B cell (primary cell): ENCODE measurements around the gene OR10G2. TPM values are rescaled to one million over a fixed set of nuclear protein-coding genes. Genes with fewer than 3 reads are reported as not detected.

Source experiments
- ATAC-seq: fragments of 200-7000 bp; cut with Tn5 transposase; one replicate; pipeline ENCODE4 v1.10.0; 2021; ENCODE audit warnings: low read depth, mild to moderate bottlenecking, moderate number of reproducible peaks, moderate library complexity
- CTCF ChIA-PET: fragments of 350-600 bp; sonication (Branson Sonifier 250); formaldehyde crosslinking; loops from one replicate; lab custom pipeline; 2021; ENCODE audit warnings: antibody characterized with exemption, inconsistent platforms; lab: Charles Lee
- POLR2A ChIA-PET: fragments of 350-600 bp; sonication (Branson Sonifier 250); formaldehyde crosslinking; loops from one replicate; lab custom pipeline; 2021; ENCODE audit warnings: antibody characterized with exemption; lab: Charles Lee
- DNase-seq: peaks from one replicate; pipeline ENCODE4 v3.0.0; 2013
- H2AFZ ChIP-seq: 2 replicates; pipeline ENCODE4 v1.6.1; 2012; ENCODE audit warnings: mild to moderate bottlenecking, low read depth, low read length; ENCODE audit not compliant: insufficient read depth, poor library complexity, severe bottlenecking
- H3K27ac ChIP-seq, 2 donors: 1 replicate in 1 of 2; 2 replicates in 1 of 2; pipeline ENCODE4 v1.5.1; 2012 to 2013; ENCODE audit warnings: low read length in 2 of 2, mild to moderate bottlenecking in 2 of 2, moderate library complexity in 1 of 2
- H3K27me3 ChIP-seq, 4 experiments: fragments of 200-600 bp in 1 of 4; sonication (generic) in 1 of 4; replicated peaks in 1 of 4; 1 replicate in 2 of 4; 2 replicates in 2 of 4; pipeline versions ENCODE4 v1.6.1 to v1.7.0; 2013 to 2016; ENCODE audit warnings: low read length in 3 of 4, mild to moderate bottlenecking in 2 of 4, mixed read lengths in 1 of 4, moderate library complexity in 1 of 4; ENCODE audit not compliant: insufficient read depth in 4 of 4, control insufficient read depth in 3 of 4; ENCODE audit errors: control extremely low read depth in 1 of 4
- H3K36me3 ChIP-seq, 2 experiments: replicated peaks in 1 of 2; 1 replicate in 1 of 2; 2 replicates in 1 of 2; pipeline versions ENCODE4 v1.6.1 to v1.7.1; 2013; ENCODE audit warnings: low read length in 1 of 2; ENCODE audit not compliant: insufficient read depth in 2 of 2, control insufficient read depth in 1 of 2; ENCODE audit errors: control extremely low read depth in 1 of 2, extremely low read depth in 1 of 2
- H3K4me1 ChIP-seq, 2 donors: fragments of 200-600 bp in 1 of 2; sonication (generic) in 1 of 2; 1 replicate in 1 of 2; 2 replicates in 1 of 2; pipeline versions ENCODE4 v1.5.1 to v1.6.1; 2013 to 2017; ENCODE audit warnings: low read length in 2 of 2; ENCODE audit not compliant: control insufficient read depth in 2 of 2, insufficient read depth in 2 of 2
- H3K4me2 ChIP-seq: replicated peaks from 2 replicates; pipeline ENCODE3; 2012; ENCODE audit warnings: mild to moderate bottlenecking, low read depth, low read length; ENCODE audit not compliant: poor library complexity, severe bottlenecking
- H3K4me3 ChIP-seq, 5 experiments: fragments of 200-600 bp in 1 of 5; sonication (generic) in 1 of 5; 1 replicate in 3 of 5; 2 replicates in 2 of 5; pipeline versions ENCODE4 v1.5.1 to v1.7.0; 2011 to 2016; ENCODE audit warnings: low read length in 4 of 5, mild to moderate bottlenecking in 4 of 5, low read depth in 2 of 5, control low read depth in 1 of 5, moderate library complexity in 1 of 5; ENCODE audit not compliant: insufficient read depth in 1 of 5; ENCODE audit errors: control extremely low read depth in 1 of 5, extremely low read depth in 1 of 5
- H3K79me2 ChIP-seq: fragments of 200-600 bp; sonication (generic); one replicate; pipeline ENCODE4 v1.6.0; 2016; ENCODE audit warnings: low read length; ENCODE audit not compliant: control insufficient read depth, insufficient read depth
- H3K9ac ChIP-seq: fragments of 200-600 bp; sonication (generic); 2 replicates; pipeline ENCODE4 v1.6.1; 2017; ENCODE audit warnings: mild to moderate bottlenecking, low read length, moderate library complexity
- H3K9me3 ChIP-seq, 3 donors: one replicate each; pipeline versions ENCODE4 v1.6.1 to v1.7.1; 2013; ENCODE audit warnings: low read length in 2 of 3; ENCODE audit not compliant: control insufficient read depth in 2 of 3, insufficient read depth in 1 of 3; ENCODE audit errors: control extremely low read depth in 1 of 3
- H4K20me1 ChIP-seq: 2 replicates; pipeline ENCODE4 v1.6.0; 2012; ENCODE audit warnings: mild to moderate bottlenecking, low read length; ENCODE audit not compliant: insufficient read depth, control insufficient read depth, poor library complexity, severe bottlenecking
- H3K27ac Mint-ChIP-seq: one replicate; pipeline ENCODE4 v1.8.0; 2021; ENCODE audit warnings: mixed read lengths
- H3K27me3 Mint-ChIP-seq: one replicate; pipeline ENCODE4 v1.8.0; 2021; ENCODE audit warnings: mixed read lengths
- H3K4me1 Mint-ChIP-seq: one replicate; pipeline ENCODE4 v1.8.0; 2021; ENCODE audit warnings: mixed read lengths
- H3K4me3 Mint-ChIP-seq: one replicate; pipeline ENCODE4 v1.8.0; 2021; ENCODE audit warnings: mixed read lengths
- H3K9me3 Mint-ChIP-seq: one replicate; pipeline ENCODE4 v1.8.0; 2022; ENCODE audit warnings: mixed read lengths; ENCODE audit not compliant: insufficient read depth
- CTCF ChIP-seq: fragments of 200-600 bp; IDR thresholded peaks from one replicate; pipeline ENCODE4 v1.8.0; 2022; ENCODE audit warnings: antibody characterized with exemption, mild to moderate bottlenecking
- EZH2 ChIP-seq: IDR thresholded peaks from 2 replicates; pipeline ENCODE4 v1.6.1; 2012; ENCODE audit warnings: borderline replicate concordance, low read depth, mild to moderate bottlenecking, moderate library complexity, low read length; ENCODE audit not compliant: insufficient read depth, poor library complexity, severe bottlenecking
- WGBS: methylation state at CpG from one replicate; pipeline ENCODE4 v1.1.5; 2013; ENCODE audit warnings: missing lambda C conversion rate; ENCODE audit not compliant: insufficient coverage; 5-methylcytosine and 5-hydroxymethylcytosine counted together
- intact Hi-C: fragments of 100-400 bp; cut with micrococcal nuclease; formaldehyde crosslinking; loops from one replicate; pipeline ENCODE4 v1.10.0; 2022
- polyA plus RNA-seq: library from polyadenylated mRNA; depleted of rRNA; stranded (reverse); fragments of >200 nt; gene quantifications from 2 replicates; pipeline ENCODE4 v1.2.3, GENCODE V29; 2012
- total RNA-seq, 2 donors: library from RNA; stranded (reverse); fragments of 120-200 nt in 1 of 2; gene quantifications; 1 replicate in 1 of 2; 2 replicates in 1 of 2; pipeline versions ENCODE4 v1.2.3 to v1.2.4, GENCODE V29; 2013 to 2022

OR10G2 gene
- total and polyA plus RNA-seq, 2 donors (not counting 1 experiment from before 2014, with no cell fraction given): not detected

- ATAC-seq (no peak), DNase-seq (no peak)
- H3K27ac Mint-ChIP-seq: no peak overlapping the region
- no peak overlapping the region for H3K4me3 ChIP-seq
- peaks cover 7% of the 10 kb centered on the region for H3K27me3 Mint-ChIP-seq
- TF ChIP-seq CTCF (no peak), EZH2 (no peak)
- no peaks in the 10 kb centered on the region for H4K20me1 ChIP-seq
- POLR2A ChIA-PET: no interaction called here
- no peaks in the 10 kb centered on the region for H3K79me2 ChIP-seq
- H3K27ac ChIP-seq: no peak overlapping the region
- no peak overlapping the region for H2AFZ ChIP-seq
- H3K36me3 ChIP-seq: no peaks in the 10 kb centered on the region
- no peaks in the 10 kb centered on the region for H3K27me3 ChIP-seq
- no peak overlapping the region for H3K9ac ChIP-seq
- H3K9me3 ChIP-seq: no peaks in the 10 kb centered on the region
- H3K4me1 Mint-ChIP-seq: no peaks in the 10 kb centered on the region
- intact Hi-C loops: no loop called here
- no peaks in the 10 kb centered on the region for H3K9me3 Mint-ChIP-seq
- CTCF ChIA-PET: no interaction called here
- no peak overlapping the region for H3K4me3 Mint-ChIP-seq
- H3K4me1 ChIP-seq: no peaks in the 10 kb centered on the region
- H3K4me2 ChIP-seq: no peak overlapping the region
- 57% methylated on average over 1 of the region's 3 CpGs for WGBS
Observed at GRCh38 chr14:21642683-21643082, 7.9 kb upstream of the OR10G2 start.

GRCh38 chr14:21631084-21631483 is 3.7 kb downstream of the OR10G2 start:
- DNase-seq: no peak
- CTCF ChIA-PET: no interaction called here

More at GRCh38 chr14:21631084-21631483, 3.7 kb downstream of the OR10G2 start:
- intact Hi-C loops: no loop called here
- Histone ChIP-seq H3K27ac (no peak overlapping the region), H3K4me3 (no peak overlapping the region), H3K4me2 (no peak overlapping the region), H4K20me1 (no peaks in the 10 kb centered on the region), H2AFZ (no peak overlapping the region), H3K27me3 (peaks cover 0 to 2% (median 0%) of the 10 kb centered on the region in 4 experiments), H3K79me2 (no peaks in the 10 kb centered on the region), H3K9me3 (peaks cover 0 to 2% (median 0%) of the 10 kb centered on the region in 3 donors), H3K4me1 (no peaks in the 10 kb centered on the region), H3K9ac (no peak overlapping the region), H3K36me3 (no peaks in the 10 kb centered on the region)
- no peak overlapping the region for H3K4me3 Mint-ChIP-seq
- peaks cover 35% of the 10 kb centered on the region for H3K27me3 Mint-ChIP-seq
- POLR2A ChIA-PET: no interaction called here
- H3K27ac Mint-ChIP-seq: no peak overlapping the region
- 50% methylated on average over 2 of the region's 3 CpGs for WGBS
- peaks cover 5% of the 10 kb centered on the region for H3K9me3 Mint-ChIP-seq
- ATAC-seq: no peak
- no peak for TF ChIP-seq EZH2
- TF ChIP-seq CTCF: no peak
- H3K4me1 Mint-ChIP-seq: no peaks in the 10 kb centered on the region
